Uterus (tissue), 4 donors: ENCODE data around the gene VPS54. TPM values are rescaled to one million over a fixed set of nuclear protein-coding genes. Genes with fewer than 3 reads are reported as not detected.
A peak's percentile ranks its signal among the peaks of the same experiment; 100 is the strongest.

ENCODE experiments used
- DNase-seq, 2 donors: peaks; one replicate each; pipeline ENCODE4 v3.0.0-alpha.2; 2019 to 2020
- H3K27ac ChIP-seq, 2 donors: fragments of 200-600 bp; sonication (generic); 1 replicate in 1 of 2; 2 replicates in 1 of 2; pipeline ENCODE4 v1.5.1; 2016 to 2018
- H3K27me3 ChIP-seq, 2 donors: fragments of 200-600 bp; sonication (generic); one replicate each; pipeline ENCODE4 v1.5.1; 2018 to 2019; ENCODE audit warnings: control low read depth in 1 of 2
- H3K36me3 ChIP-seq, 2 donors: fragments of 200-600 bp; sonication (generic); one replicate each; pipeline ENCODE4 v1.5.1; 2019; ENCODE audit warnings: control low read depth in 1 of 2
- H3K4me1 ChIP-seq, 2 donors: fragments of 200-600 bp; sonication (generic); one replicate each; pipeline ENCODE4 v1.5.1; 2018 to 2019; ENCODE audit warnings: control low read depth in 1 of 2
- H3K4me3 ChIP-seq, 2 donors: fragments of 200-600 bp; sonication (generic); 1 replicate in 1 of 2; 2 replicates in 1 of 2; pipeline ENCODE4 v1.5.1; 2018 to 2019; ENCODE audit warnings: mild to moderate bottlenecking in 1 of 2
- H3K9me3 ChIP-seq, 2 donors: fragments of 200-600 bp; sonication (generic); one replicate each; pipeline ENCODE4 v1.5.1; 2019; ENCODE audit warnings: control low read depth in 1 of 2
- CTCF ChIP-seq, 4 experiments: fragments of 200-600 bp in 2 of 4; fragments of 450-650 bp in 2 of 4; sonication (generic) in 2 of 4; IDR thresholded peaks; one replicate each; pipeline ENCODE4 v1.5.1; 2016 to 2019; ENCODE audit warnings: antibody characterized with exemption in 4 of 4, mild to moderate bottlenecking in 2 of 4, moderate library complexity in 1 of 4
- POLR2A ChIP-seq, 2 donors: fragments of 450-650 bp; IDR thresholded peaks; one replicate each; pipeline ENCODE4 v1.6.1; 2016; ENCODE audit warnings: antibody characterized with exemption in 2 of 2, mild to moderate bottlenecking in 1 of 2, moderate library complexity in 1 of 2
- intact Hi-C: fragments of 100-400 bp; cut with DNase I; formaldehyde crosslinking; loops from one replicate; pipeline ENCODE4 v1.15.1; 2023; ENCODE audit warnings: low total_unique reads
- total RNA-seq, 4 donors: library from RNA; depleted of rRNA in 3 of 4; stranded (reverse); fragments of >200 nt in 3 of 4; gene quantifications; one replicate each; pipeline versions ENCODE4 v1.1.0 to v1.2.4, GENCODE V29; 2014 to 2023
- donor health status: DM: yes; HTN: yes; CAD: no.

The VPS54 gene
- total RNA-seq, 4 donors from 2014 or later = 32.1 to 55.2 (median 39.8) TPM

GRCh38 chr2:63863707-63864106 is 155.5 kb downstream of the VPS54 start:
- no peaks in the 10 kb centered on the region for H3K9me3 ChIP-seq
- no peak overlapping the region for H3K4me3 ChIP-seq
- no peaks in the 10 kb centered on the region for H3K36me3 ChIP-seq
- intact Hi-C loops = no loop called here
- H3K27me3 ChIP-seq = no peaks in the 10 kb centered on the region
- peaks cover 0 to 4% of the 10 kb centered on the region in 2 donors for H3K4me1 ChIP-seq
- no peak for DNase-seq
- TF ChIP-seq CTCF (IDR thresholded peaks at IDR 0.05) = no peak
- no peak overlapping the region for H3K27ac ChIP-seq

- peaks cover 0 to 4% of the 10 kb centered on the region in 2 donors for H3K4me1 ChIP-seq
- H3K4me3 ChIP-seq = no peak overlapping the region
- H3K27me3 ChIP-seq = no peaks in the 10 kb centered on the region
- DNase-seq = no peak
- no peak for TF ChIP-seq POLR2A (IDR thresholded peaks at IDR 0.05)
- H3K36me3 ChIP-seq = no peaks in the 10 kb centered on the region
- H3K9me3 ChIP-seq = no peaks in the 10 kb centered on the region
- H3K27ac ChIP-seq = no peak overlapping the region
- intact Hi-C loops = no loop called here
Measured at GRCh38 chr2:63862806-63863205, 156.4 kb downstream of the VPS54 start.

GRCh38 chr2:63861220-63861822 is 157.9 kb downstream of the VPS54 start:
- Histone ChIP-seq H3K4me1 (peaks cover 0 to 4% of the 10 kb centered on the region in 2 donors), H3K9me3 (no peaks in the 10 kb centered on the region), H3K27ac (peak overlapping the region in 1 of 2 donors; percentile 43), H3K4me3 (no peak overlapping the region), H3K36me3 (no peaks in the 10 kb centered on the region), H3K27me3 (no peaks in the 10 kb centered on the region)
- TF ChIP-seq POLR2A (IDR thresholded peaks at IDR 0.05) = no peak
- TF ChIP-seq CTCF (IDR thresholded peaks at IDR 0.05) = peak; percentile 58 to 71 (median 62)
- intact Hi-C loops = no loop called here
- DNase-seq = peak; percentile 51 to 66

GRCh38 chr2:63858291-63858690 is 160.9 kb downstream of the VPS54 start:
- Histone ChIP-seq H3K27ac (no peak overlapping the region), H3K27me3 (no peaks in the 10 kb centered on the region), H3K36me3 (no peaks in the 10 kb centered on the region), H3K9me3 (no peaks in the 10 kb centered on the region), H3K4me3 (no peak overlapping the region), H3K4me1 (no peaks in the 10 kb centered on the region)
- intact Hi-C loops = loop anchor here (10.0 kb wide), 1 partner anchor 163 kb away; no protein-coding TSS in a partner anchor
- TF ChIP-seq CTCF (IDR thresholded peaks at IDR 0.05) = no peak
- TF ChIP-seq POLR2A (IDR thresholded peaks at IDR 0.05) = no peak
- DNase-seq = no peak

- H3K4me3 ChIP-seq = no peak overlapping the region
- no peak for TF ChIP-seq POLR2A (IDR thresholded peaks at IDR 0.05)
- TF ChIP-seq CTCF (IDR thresholded peaks at IDR 0.05) = no peak
- H3K27me3 ChIP-seq = no peaks in the 10 kb centered on the region
- intact Hi-C loops = loop anchor here (10.0 kb wide), 1 partner anchor 161 kb away; no protein-coding TSS in a partner anchor
- no peak for DNase-seq
- H3K27ac ChIP-seq = no peak overlapping the region
- no peaks in the 10 kb centered on the region for H3K36me3 ChIP-seq
- H3K9me3 ChIP-seq = no peaks in the 10 kb centered on the region
- H3K4me1 ChIP-seq = no peaks in the 10 kb centered on the region
Measured at GRCh38 chr2:63856303-63856603, 163.0 kb downstream of the VPS54 start.
